Neuronal stem cell (in vitro differentiated cells): Measurements from ENCODE around the gene CSRP2.

Experiments used
- DNase-seq: peaks from one replicate; pipeline ENCODE4 v3.0.0-alpha.2; 2013; ENCODE audit warnings: low spot score
- H2AFZ ChIP-seq: one replicate; pipeline ENCODE4 v1.6.1; 2013; ENCODE audit warnings: mild to moderate bottlenecking, low read length, inconsistent platforms
- H2AK5ac ChIP-seq: 2 replicates; pipeline ENCODE4 v1.6.1; 2013; ENCODE audit warnings: low read depth, mild to moderate bottlenecking, inconsistent platforms, low read length, moderate library complexity, mixed read lengths
- H2BK120ac ChIP-seq: 2 replicates; pipeline ENCODE4 v1.6.1; 2013; ENCODE audit warnings: low read depth, mild to moderate bottlenecking, inconsistent platforms, low read length, moderate library complexity, mixed read lengths
- H2BK12ac ChIP-seq: one replicate; pipeline ENCODE4 v1.6.1; 2013; ENCODE audit warnings: low read length, inconsistent platforms
- H2BK15ac ChIP-seq: 2 replicates; pipeline ENCODE4 v1.6.1; 2013; ENCODE audit warnings: mild to moderate bottlenecking, low read length, inconsistent platforms, mixed read lengths
- H2BK5ac ChIP-seq: one replicate; pipeline ENCODE4 v1.6.1; 2013; ENCODE audit warnings: inconsistent platforms, mild to moderate bottlenecking, low read length, moderate library complexity
- H3K14ac ChIP-seq: one replicate; pipeline ENCODE4 v1.6.1; 2013; ENCODE audit warnings: low read length, inconsistent platforms
- H3K18ac ChIP-seq: 2 replicates; pipeline ENCODE4 v1.6.1; 2013; ENCODE audit warnings: low read length, inconsistent platforms
- H3K23ac ChIP-seq: 2 replicates; pipeline ENCODE4 v1.6.1; 2013; ENCODE audit warnings: low read depth, mild to moderate bottlenecking, mixed read lengths, low read length, inconsistent platforms; ENCODE audit not compliant: poor library complexity
- H3K27ac ChIP-seq: replicated peaks from 3 replicates; pipeline ENCODE4 v1.5.1; 2013; ENCODE audit warnings: low read length, inconsistent platforms
- H3K27me3 ChIP-seq, 3 experiments: 2 replicates each; pipeline ENCODE4 v1.6.1; 2013; ENCODE audit warnings: low read length in 3 of 3, mild to moderate bottlenecking in 2 of 3, inconsistent platforms in 1 of 3, low read depth in 1 of 3, mixed read lengths in 1 of 3, moderate library complexity in 1 of 3; ENCODE audit not compliant: control insufficient read depth in 3 of 3, insufficient read depth in 3 of 3
- H3K36me3 ChIP-seq, 2 donors: replicated peaks in 1 of 2; 2 replicates each; pipeline ENCODE4 v1.6.1; 2013; ENCODE audit warnings: low read length in 2 of 2; ENCODE audit not compliant: control insufficient read depth in 2 of 2, insufficient read depth in 2 of 2
- H3K4ac ChIP-seq: 2 replicates; pipeline ENCODE4 v1.6.1; 2013; ENCODE audit warnings: inconsistent platforms, mild to moderate bottlenecking, low read length, moderate library complexity
- H3K4me1 ChIP-seq, 2 donors: 1 replicate in 1 of 2; 2 replicates in 1 of 2; pipeline ENCODE4 v1.6.1; 2013; ENCODE audit warnings: low read length in 2 of 2, low read depth in 1 of 2; ENCODE audit not compliant: control insufficient read depth in 2 of 2, insufficient read depth in 1 of 2
- H3K4me2 ChIP-seq: one replicate; pipeline ENCODE4 v1.6.1; 2013; ENCODE audit warnings: mild to moderate bottlenecking, low read length, inconsistent platforms; ENCODE audit not compliant: insufficient read depth, poor library complexity, severe bottlenecking
- H3K4me3 ChIP-seq, 2 donors: 2 replicates each; pipeline ENCODE4 v1.5.1; 2013; ENCODE audit warnings: low read length in 2 of 2, mild to moderate bottlenecking in 2 of 2, inconsistent platforms in 1 of 2, moderate library complexity in 1 of 2
- H3K79me1 ChIP-seq: one replicate; pipeline ENCODE4 v1.6.1; 2013; ENCODE audit warnings: low read depth, mild to moderate bottlenecking, inconsistent platforms, low read length, moderate library complexity
- H3K9ac ChIP-seq: one replicate; pipeline ENCODE4 v1.6.1; 2013; ENCODE audit warnings: mild to moderate bottlenecking, low read depth, low read length, inconsistent platforms; ENCODE audit not compliant: poor library complexity
- H3K9me3 ChIP-seq, 2 donors: replicated peaks in 1 of 2; 2 replicates each; pipeline versions ENCODE3 to v1.6.1; 2013; ENCODE audit warnings: low read length in 2 of 2, mild to moderate bottlenecking in 2 of 2, inconsistent platforms in 1 of 2, low read depth in 1 of 2, mixed read lengths in 1 of 2, moderate library complexity in 1 of 2; ENCODE audit not compliant: control insufficient read depth in 2 of 2, insufficient read depth in 1 of 2
- H4K8ac ChIP-seq: one replicate; pipeline ENCODE4 v1.6.1; 2013; ENCODE audit warnings: low read depth, mild to moderate bottlenecking, inconsistent platforms, low read length, moderate library complexity
- H4K91ac ChIP-seq: one replicate; pipeline ENCODE4 v1.6.1; 2013; ENCODE audit warnings: low read length, low read depth, mild to moderate bottlenecking, inconsistent platforms; ENCODE audit not compliant: poor library complexity
- WGBS, 2 donors: extraction: QIAGEN DNeasy Blood & Tissue Kit; methylation state at CpG; one replicate each; pipeline ENCODE4 v1.1.7; 2013; ENCODE audit warnings: missing lambda C conversion rate in 2 of 2, mixed read lengths in 1 of 2; ENCODE audit not compliant: insufficient read length in 2 of 2, insufficient replicate concordance in 1 of 2; ENCODE audit errors: extremely low coverage in 2 of 2; 5-methylcytosine and 5-hydroxymethylcytosine counted together

Gene CSRP2

DNA sequence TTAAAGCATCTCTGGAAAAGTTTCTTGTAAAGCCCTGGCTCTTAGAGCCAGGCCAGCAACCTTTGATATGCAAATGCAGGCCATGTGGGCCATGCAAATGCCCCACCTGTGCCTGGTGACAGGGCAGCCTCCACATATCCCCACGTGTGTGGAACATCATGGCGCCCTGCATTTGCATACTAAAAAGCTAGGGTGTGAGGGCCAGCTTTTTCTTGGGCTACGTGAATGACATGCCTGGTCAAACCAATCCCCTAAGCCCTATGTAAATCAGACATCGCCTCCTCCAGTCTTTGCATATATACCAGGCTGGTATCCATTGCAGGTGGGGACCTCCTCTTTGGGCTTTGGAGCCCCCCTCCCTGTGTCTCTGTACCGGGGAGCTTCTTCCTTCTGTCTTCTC lies 6.4 kb downstream of the CSRP2 start:
- no peak for DNase-seq
- Histone ChIP-seq H3K4me3 (no peak overlapping the region), H3K9me3 (peaks cover 0 to 25% of the 10 kb centered on the region in 2 donors), H2BK12ac (no peak overlapping the region), H2AFZ (no peak overlapping the region), H3K18ac (no peak overlapping the region), H3K14ac (no peak overlapping the region), H3K9ac (no peak overlapping the region), H3K4ac (no peak overlapping the region), H3K36me3 (peaks cover 2 to 55% of the 10 kb centered on the region in 2 donors), H2BK120ac (no peak overlapping the region), H2BK15ac (no peak overlapping the region), H3K4me2 (no peak overlapping the region), H2BK5ac (no peak overlapping the region), H3K23ac (no peak overlapping the region), H3K4me1 (peaks cover 12 to 27% of the 10 kb centered on the region in 2 donors), H4K91ac (no peak overlapping the region), H3K27ac (no peak overlapping the region), H3K79me1 (peaks cover 6% of the 10 kb centered on the region), H3K27me3 (no peaks in the 10 kb centered on the region), H4K8ac (no peak overlapping the region), H2AK5ac (no peak overlapping the region)
- no CpG with 5 or more reads among the region's 5 CpGs for WGBS, 2 donors

DNA sequence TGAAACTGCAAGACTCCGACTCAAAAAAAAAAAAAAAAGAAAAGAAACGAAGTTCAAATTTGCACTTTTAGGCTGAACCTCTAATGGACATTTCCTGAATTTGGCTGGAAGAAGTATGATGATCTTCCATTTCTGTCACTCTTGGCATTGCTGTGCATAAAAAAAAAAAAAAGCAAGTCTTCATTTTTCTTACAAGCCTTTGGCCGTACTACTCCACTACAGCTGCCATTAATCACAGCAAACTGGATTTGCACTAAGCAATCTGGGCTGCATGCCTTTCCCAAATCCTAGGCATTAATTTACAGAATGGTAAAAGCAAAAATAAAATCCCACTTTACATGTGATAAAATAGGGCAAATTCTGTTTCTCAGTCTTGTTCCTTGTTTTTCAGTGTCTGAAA lies 7.1 kb downstream of the CSRP2 start:
- no peaks in the 10 kb centered on the region for H3K27me3 ChIP-seq
- H4K8ac ChIP-seq: no peak overlapping the region
- no CpG with 5 or more reads among the region's 3 CpGs for WGBS, 2 donors

DNA sequence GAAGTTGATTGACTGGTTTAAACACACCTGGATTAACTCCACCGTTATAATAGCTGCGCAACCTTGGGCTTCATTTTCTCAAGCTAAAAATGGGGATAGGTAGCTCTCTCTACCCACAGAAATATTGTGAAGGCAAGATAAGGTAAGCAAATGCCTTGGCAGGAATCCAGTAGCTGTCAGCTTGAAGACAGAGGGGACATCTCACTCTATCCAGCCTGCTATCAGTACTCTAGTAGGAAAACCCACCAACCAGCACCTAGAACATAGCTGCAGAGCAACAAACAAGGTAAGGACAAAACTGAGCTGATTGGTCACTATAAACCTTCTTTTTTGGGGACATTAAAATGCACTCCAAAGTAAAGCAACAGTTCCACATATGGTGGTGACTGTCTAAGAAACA lies 7.7 kb downstream of the CSRP2 start:
- Histone ChIP-seq H3K27ac (no peak overlapping the region), H3K4me1 (peaks cover 12 to 30% of the 10 kb centered on the region in 2 donors), H2BK12ac (no peak overlapping the region), H3K9me3 (peaks cover 0 to 25% of the 10 kb centered on the region in 2 donors), H3K27me3 (no peaks in the 10 kb centered on the region), H4K8ac (no peak overlapping the region), H2BK15ac (no peak overlapping the region), H2BK5ac (no peak overlapping the region), H4K91ac (no peak overlapping the region), H3K23ac (no peak overlapping the region), H3K9ac (no peak overlapping the region), H3K4me2 (no peak overlapping the region), H2AK5ac (no peak overlapping the region), H3K4ac (no peak overlapping the region), H3K4me3 (no peak overlapping the region), H2BK120ac (no peak overlapping the region), H3K18ac (no peak overlapping the region), H3K36me3 (peaks cover 2 to 55% of the 10 kb centered on the region in 2 donors), H3K79me1 (peaks cover 6% of the 10 kb centered on the region), H3K14ac (no peak overlapping the region), H2AFZ (no peak overlapping the region)
- no CpG with 5 or more reads among the region's 2 CpGs for WGBS, 2 donors
- DNase-seq: no peak

More for the DNA sequence above, 7.1 kb downstream of the CSRP2 start:
- no peak for DNase-seq
- no peak overlapping the region for H3K27ac ChIP-seq
- H2BK12ac ChIP-seq: no peak overlapping the region
- no peak overlapping the region for H3K9ac ChIP-seq
- H2AFZ ChIP-seq: no peak overlapping the region
- no peak overlapping the region for H2BK120ac ChIP-seq
- no peak overlapping the region for H2BK15ac ChIP-seq
- peaks cover 0 to 25% of the 10 kb centered on the region in 2 donors for H3K9me3 ChIP-seq
- no peak overlapping the region for H3K14ac ChIP-seq
- H2BK5ac ChIP-seq: no peak overlapping the region
- H3K79me1 ChIP-seq: peaks cover 6% of the 10 kb centered on the region
- no peak overlapping the region for H3K18ac ChIP-seq
- peaks cover 2 to 55% of the 10 kb centered on the region in 2 donors for H3K36me3 ChIP-seq
- no peak overlapping the region for H3K4ac ChIP-seq
- H3K4me3 ChIP-seq: no peak overlapping the region
- H4K91ac ChIP-seq: no peak overlapping the region
- H3K23ac ChIP-seq: no peak overlapping the region
- H2AK5ac ChIP-seq: no peak overlapping the region
- no peak overlapping the region for H3K4me2 ChIP-seq
- peaks cover 15 to 28% of the 10 kb centered on the region in 2 donors for H3K4me1 ChIP-seq

DNA sequence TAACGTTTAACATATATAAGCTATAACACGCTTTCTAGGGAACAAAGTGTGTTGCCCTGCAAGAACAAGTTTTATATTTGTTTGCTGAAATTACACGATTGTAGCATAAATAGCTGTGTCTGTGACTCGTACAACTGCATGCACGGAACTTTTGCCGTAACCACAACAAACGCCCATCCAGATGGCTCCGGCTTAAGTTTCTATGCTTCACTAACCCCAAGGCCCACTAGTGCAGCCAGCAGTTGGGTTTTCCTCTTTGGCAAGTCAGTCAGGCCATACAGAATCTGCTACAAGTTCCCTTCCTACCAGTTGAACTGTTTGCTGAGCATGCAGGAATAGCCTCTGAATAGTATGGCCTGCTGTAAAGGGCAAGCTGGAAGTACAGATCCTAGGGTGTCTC lies 12.1 kb downstream of the CSRP2 start:
- no peak overlapping the region for H3K23ac ChIP-seq
- H3K4me2 ChIP-seq: peak overlapping the region; percentile 34
- H3K9me3 ChIP-seq: no peaks in the 10 kb centered on the region
- WGBS, 2 donors: no CpG with 5 or more reads among the region's 8 CpGs
- H3K27ac ChIP-seq: peak overlapping the region; percentile 98
- no peak overlapping the region for H2BK5ac ChIP-seq
- H3K14ac ChIP-seq: no peak overlapping the region
- H2AFZ ChIP-seq: no peak overlapping the region
- no peak overlapping the region for H2AK5ac ChIP-seq
- no peaks in the 10 kb centered on the region for H3K27me3 ChIP-seq
- no peak overlapping the region for H4K91ac ChIP-seq
- H4K8ac ChIP-seq: no peak overlapping the region
- H2BK15ac ChIP-seq: no peak overlapping the region
- peaks cover 5% of the 10 kb centered on the region for H3K79me1 ChIP-seq
- no peak overlapping the region for H3K18ac ChIP-seq
- DNase-seq: peak; percentile 54
- H3K4me3 ChIP-seq: peak overlapping the region in 1 of 2 donors; percentile 8
- H2BK120ac ChIP-seq: no peak overlapping the region
- H3K9ac ChIP-seq: no peak overlapping the region
- peaks cover 9 to 57% of the 10 kb centered on the region in 2 donors for H3K36me3 ChIP-seq
- H3K4me1 ChIP-seq: peaks cover 22 to 46% of the 10 kb centered on the region in 2 donors
- no peak overlapping the region for H3K4ac ChIP-seq
- no peak overlapping the region for H2BK12ac ChIP-seq
